Colonic mucosa (tissue), 4 donors: ENCODE data around the gene PEDS1. TPM values are rescaled to one million over a fixed set of nuclear protein-coding genes. Genes with fewer than 3 reads are reported as not detected.
"Not testable (repeated sequence)": the region's sequence is repeated elsewhere in the genome, so short reads cannot be mapped to it uniquely, and the experiment has no call there.

ENCODE experiments used
- DNase-seq: peaks from one replicate; pipeline ENCODE4 v3.0.0-alpha.2; 2020
- H3K27ac ChIP-seq: fragments of 200-600 bp; one replicate; pipeline ENCODE4 v1.8.0; 2021
- H3K27me3 ChIP-seq: fragments of 200-600 bp; one replicate; pipeline ENCODE4 v1.8.0; 2021
- H3K36me3 ChIP-seq: fragments of 200-600 bp; one replicate; pipeline ENCODE4 v1.8.0; 2021
- H3K4me1 ChIP-seq: fragments of 200-600 bp; one replicate; pipeline ENCODE4 v1.8.0; 2021; ENCODE audit warnings: mild to moderate bottlenecking
- H3K4me3 ChIP-seq: fragments of 200-600 bp; one replicate; pipeline ENCODE4 v1.8.0; 2021
- H3K9ac ChIP-seq, 2 donors: one replicate each; pipeline ENCODE4 v1.7.0; 2013; ENCODE audit warnings: control low read depth in 2 of 2, low read depth in 2 of 2, low read length in 2 of 2
- H3K9me3 ChIP-seq: fragments of 200-600 bp; one replicate; pipeline ENCODE4 v1.8.0; 2021
- CTCF ChIP-seq: fragments of 200-600 bp; IDR thresholded peaks from one replicate; pipeline ENCODE4 v1.8.0; 2022; ENCODE audit warnings: antibody characterized with exemption, mild to moderate bottlenecking
- intact Hi-C: fragments of 100-400 bp; cut with DNase I; formaldehyde crosslinking; loops from one replicate; pipeline ENCODE4 v1.14.1; 2022
- total RNA-seq, 2 donors: library from RNA; stranded (reverse); fragmentation: NEBNext Ultra II Directional in 1 of 2; extraction: Animal tissue kit (Norgen Biotek cat#: 25700) in 1 of 2; gene quantifications; one replicate each; pipeline ENCODE4 v1.2.1, GENCODE V29; 2021
- donor health status: healthy.
- donor health status: DM: no; HTN: no; CAD: no.
- donor health status: DM: no; HTN: no; CAD: no.

PEDS1 gene
- total RNA-seq, 2 donors from 2014 or later = 23.1 to 29.1 TPM

- H3K4me1 ChIP-seq = peaks cover 4% of the 10 kb centered on the region
- no peaks in the 10 kb centered on the region for H3K9me3 ChIP-seq
- no peak overlapping the region for H3K4me3 ChIP-seq
- intact Hi-C loops = no loop called here
- no peak for TF ChIP-seq CTCF
- H3K36me3 ChIP-seq = no peaks in the 10 kb centered on the region
- no peak overlapping the region for H3K27ac ChIP-seq
- no peaks in the 10 kb centered on the region for H3K27me3 ChIP-seq
- no peak overlapping the region for H3K9ac ChIP-seq
- no peak for DNase-seq
Measured at GRCh38 chr20:50163570-50164317, 10.2 kb upstream of the PEDS1 start.

- H3K27ac ChIP-seq, H3K4me1 ChIP-seq, H3K9me3 ChIP-seq, H3K27me3 ChIP-seq, H3K4me3 ChIP-seq, intact Hi-C loops, H3K9ac ChIP-seq, H3K36me3 ChIP-seq, DNase-seq: not testable (repeated sequence)
Measured at GRCh38 chr20:50161494-50161893, 8.0 kb upstream of the PEDS1 start.

- no peaks in the 10 kb centered on the region for H3K9me3 ChIP-seq
- intact Hi-C loops = no loop called here
- peak; percentile 46 for DNase-seq
- H3K27ac ChIP-seq = peak overlapping the region; percentile 94
- TF ChIP-seq CTCF = no peak
- peak overlapping the region; percentile 95 for H3K4me3 ChIP-seq
- peak overlapping the region; percentile 73 to 99 for H3K9ac ChIP-seq
- no peaks in the 10 kb centered on the region for H3K36me3 ChIP-seq
- H3K27me3 ChIP-seq = no peaks in the 10 kb centered on the region
- peaks cover 24% of the 10 kb centered on the region for H3K4me1 ChIP-seq
Measured at GRCh38 chr20:50153153-50153499, 397 bp downstream of the PEDS1 start.

GRCh38 chr20:50152394-50153152 lies 950 bp downstream of the PEDS1 start:
- peaks cover 24% of the 10 kb centered on the region for H3K4me1 ChIP-seq
- no peaks in the 10 kb centered on the region for H3K9me3 ChIP-seq
- peak overlapping the region; percentile 94 for H3K27ac ChIP-seq
- H3K36me3 ChIP-seq = no peaks in the 10 kb centered on the region
- peak; percentile 59 for DNase-seq
- no peaks in the 10 kb centered on the region for H3K27me3 ChIP-seq
- TF ChIP-seq CTCF = no peak
- peak overlapping the region; percentile 95 for H3K4me3 ChIP-seq
- H3K9ac ChIP-seq = peak overlapping the region; percentile 73 to 99
- intact Hi-C loops = no loop called here

- peak overlapping the region; percentile 94 for H3K27ac ChIP-seq
- intact Hi-C loops = no loop called here
- H3K4me1 ChIP-seq = peaks cover 28% of the 10 kb centered on the region
- no peaks in the 10 kb centered on the region for H3K9me3 ChIP-seq
- H3K27me3 ChIP-seq = no peaks in the 10 kb centered on the region
- no peaks in the 10 kb centered on the region for H3K36me3 ChIP-seq
- H3K4me3 ChIP-seq = no peak overlapping the region
- peak overlapping the region; percentile 8 to 80 for H3K9ac ChIP-seq
- TF ChIP-seq CTCF = no peak
- peak; percentile 78 for DNase-seq
Measured at GRCh38 chr20:50151034-50151743, 2.3 kb downstream of the PEDS1 start.
